GM18873 (cell line): ENCODE measurements around the gene TTC39A.

Experiments
- ATAC-seq: cut with Tn5 transposase; IDR thresholded peaks from one replicate; pipeline ENCODE4 v1.9.1; 2021; ENCODE audit warnings: mild to moderate bottlenecking, moderate library complexity, moderate number of reproducible peaks; ENCODE audit not compliant: unreplicated experiment, low FRiP score

TTC39A gene

DNA sequence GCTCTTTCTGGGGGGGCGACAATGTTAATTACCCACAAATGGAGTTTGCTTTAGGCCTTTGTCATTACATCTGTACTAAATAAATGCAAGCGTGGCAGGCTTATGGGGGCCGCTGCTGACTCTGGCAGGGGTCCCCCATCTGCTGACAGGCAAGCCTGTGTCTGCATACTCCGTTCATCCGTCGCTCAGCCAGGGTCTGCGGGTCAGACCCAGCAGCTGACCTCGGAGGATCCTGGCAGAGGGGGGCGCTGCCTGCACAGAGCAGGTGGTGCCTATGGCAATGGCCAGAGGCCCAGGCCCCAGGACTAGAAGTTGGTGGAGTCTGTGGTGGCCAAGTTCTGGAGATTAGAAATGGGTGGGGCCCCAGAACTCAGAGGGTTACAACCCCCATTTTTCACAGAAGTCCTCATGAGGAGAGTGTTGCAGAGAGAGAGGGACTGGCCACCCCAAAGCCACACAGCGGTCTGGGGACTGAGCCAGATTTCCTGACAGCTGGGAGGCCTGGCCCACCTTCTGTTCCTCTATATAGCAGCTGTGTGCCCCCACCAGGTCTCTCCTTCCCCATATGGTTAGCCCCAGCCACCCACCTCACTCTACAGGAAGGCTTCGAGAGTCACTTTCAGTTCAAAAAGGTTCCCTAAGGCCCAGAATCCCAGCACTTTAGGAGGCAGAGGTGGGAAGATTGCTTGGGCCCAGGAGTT lies 31.0 kb downstream of the TTC39A start:
- no peak for ATAC-seq

DNA sequence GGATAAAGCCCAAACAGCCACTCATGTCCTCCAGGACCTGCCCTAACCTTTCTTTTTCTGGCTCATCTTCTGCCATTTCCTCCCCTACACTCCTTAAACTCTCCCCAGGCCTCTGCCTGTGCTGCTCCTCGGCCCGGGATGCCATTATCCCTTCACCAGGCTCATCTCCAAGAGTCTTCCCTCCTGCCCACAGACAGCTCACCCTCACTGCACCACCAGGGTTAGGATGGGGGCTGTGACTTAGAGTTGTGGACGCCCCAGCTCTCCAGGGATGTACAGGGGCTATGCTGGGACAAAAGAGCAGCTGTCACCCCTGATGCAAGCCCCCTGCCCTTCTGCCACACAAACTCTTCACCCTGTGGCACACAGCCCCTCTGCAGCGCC lies 32.0 kb downstream of the TTC39A start:
- no peak for ATAC-seq

DNA sequence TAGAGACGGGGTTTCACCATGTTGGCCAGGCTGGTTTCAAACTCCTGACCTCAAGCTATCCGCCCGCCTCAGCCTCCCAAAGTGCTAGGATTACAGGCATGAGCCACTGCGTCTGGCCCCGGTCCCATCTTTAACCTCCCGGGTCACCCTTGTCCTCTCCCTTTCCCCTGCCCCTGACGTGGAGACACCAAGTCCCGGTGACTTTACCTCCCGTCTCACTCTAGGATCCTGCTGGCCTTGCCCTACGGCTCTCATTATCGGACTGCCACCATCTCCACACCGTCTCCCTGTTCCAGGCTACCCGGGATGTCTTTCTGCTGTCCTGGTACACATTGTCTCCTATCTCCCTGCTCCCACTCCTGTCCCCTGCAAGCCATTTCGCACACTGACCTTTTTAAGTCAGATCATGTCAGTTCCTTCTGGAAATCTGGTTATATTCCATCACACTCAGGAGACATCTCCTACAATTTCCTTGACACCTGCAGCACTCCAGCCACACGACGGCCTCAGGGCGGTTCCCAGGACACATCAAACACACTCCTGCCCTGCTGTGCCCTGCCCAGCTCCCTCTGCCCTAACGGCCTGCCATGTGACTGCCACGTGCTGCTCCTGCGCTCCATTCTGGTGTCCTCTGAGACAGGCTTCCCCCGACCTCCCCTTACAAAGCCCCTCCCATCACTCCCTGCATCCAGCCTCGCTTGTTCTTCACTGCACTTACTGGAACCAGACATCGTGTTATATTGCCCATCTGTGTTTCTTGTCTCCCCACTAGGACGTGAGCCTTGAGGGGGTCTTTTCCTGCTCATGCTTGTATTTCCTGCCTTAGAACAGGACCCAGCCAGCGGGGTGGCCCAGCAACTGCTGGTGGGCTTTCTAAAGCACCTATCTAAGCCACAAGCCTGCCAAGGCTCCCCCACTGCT lies 32.7 kb downstream of the TTC39A start:
- no peak for ATAC-seq

DNA sequence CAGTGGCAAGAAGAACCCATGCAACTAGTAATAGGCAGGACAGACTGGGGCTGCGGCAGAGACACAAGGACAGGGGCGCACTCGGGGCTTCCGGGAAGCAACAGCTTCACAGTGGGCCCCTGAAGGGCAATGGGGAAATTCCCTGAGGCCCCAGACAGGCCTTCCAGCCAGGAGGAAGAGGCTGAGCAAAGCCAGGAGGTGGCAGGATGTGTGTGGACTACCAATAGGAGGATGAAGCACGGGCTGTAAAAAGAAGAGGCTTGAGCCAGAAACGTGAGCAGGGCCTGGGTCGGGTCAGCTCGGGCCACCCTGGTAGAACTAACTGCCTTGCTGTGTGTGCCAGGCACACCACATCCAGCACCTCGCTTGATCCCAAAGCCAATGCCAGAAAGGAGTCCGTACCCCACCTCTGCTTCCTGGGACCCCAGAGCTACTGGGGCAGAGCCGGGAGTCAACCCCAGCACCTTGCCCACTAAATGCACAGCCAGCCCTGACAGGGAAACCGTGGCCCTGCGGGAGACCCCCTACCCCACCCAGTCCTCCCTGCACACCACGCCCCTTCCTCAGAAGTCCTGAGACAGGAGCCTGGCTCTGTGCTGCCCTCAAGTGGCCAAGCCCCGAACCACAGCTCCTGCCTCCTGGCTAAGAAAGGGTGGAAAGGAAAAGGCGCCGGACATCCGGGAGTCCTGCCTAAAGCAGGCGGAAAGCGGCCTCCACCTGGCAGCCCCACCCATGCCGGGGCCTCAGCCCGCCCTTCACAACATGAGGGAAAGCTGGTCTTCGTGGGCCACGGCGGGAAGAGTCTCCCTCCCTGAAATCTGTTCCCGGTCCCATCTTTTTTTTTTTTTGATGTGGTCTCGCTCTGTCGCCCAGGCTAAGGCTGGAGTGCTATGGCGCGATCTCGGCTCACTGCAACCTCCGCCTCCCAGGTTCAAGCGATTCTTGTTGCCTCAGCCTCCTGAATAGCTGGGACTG lies 33.7 kb downstream of the TTC39A start:
- ATAC-seq, result peak; percentile 51

DNA sequence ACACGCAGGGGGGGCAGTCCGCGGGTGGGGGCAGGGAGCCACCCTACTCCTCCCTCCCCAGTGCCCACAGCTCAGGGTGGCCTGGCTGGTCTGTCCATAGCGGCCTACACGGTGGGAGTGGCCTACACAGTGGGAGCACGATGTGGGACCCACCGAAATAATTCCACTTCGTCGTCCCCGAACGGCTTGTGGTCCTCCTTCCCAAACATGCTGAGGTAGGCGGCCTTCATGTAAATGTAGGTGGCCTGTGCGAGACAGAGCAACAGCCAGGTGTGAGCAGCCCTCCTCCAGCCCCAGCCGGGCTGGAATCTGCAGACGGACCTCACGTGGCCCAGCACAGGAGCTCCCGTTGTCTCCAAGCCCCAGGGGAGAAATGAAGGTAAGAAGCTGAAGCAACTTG lies 34.4 kb downstream of the TTC39A start:
- ATAC-seq, result no peak

DNA sequence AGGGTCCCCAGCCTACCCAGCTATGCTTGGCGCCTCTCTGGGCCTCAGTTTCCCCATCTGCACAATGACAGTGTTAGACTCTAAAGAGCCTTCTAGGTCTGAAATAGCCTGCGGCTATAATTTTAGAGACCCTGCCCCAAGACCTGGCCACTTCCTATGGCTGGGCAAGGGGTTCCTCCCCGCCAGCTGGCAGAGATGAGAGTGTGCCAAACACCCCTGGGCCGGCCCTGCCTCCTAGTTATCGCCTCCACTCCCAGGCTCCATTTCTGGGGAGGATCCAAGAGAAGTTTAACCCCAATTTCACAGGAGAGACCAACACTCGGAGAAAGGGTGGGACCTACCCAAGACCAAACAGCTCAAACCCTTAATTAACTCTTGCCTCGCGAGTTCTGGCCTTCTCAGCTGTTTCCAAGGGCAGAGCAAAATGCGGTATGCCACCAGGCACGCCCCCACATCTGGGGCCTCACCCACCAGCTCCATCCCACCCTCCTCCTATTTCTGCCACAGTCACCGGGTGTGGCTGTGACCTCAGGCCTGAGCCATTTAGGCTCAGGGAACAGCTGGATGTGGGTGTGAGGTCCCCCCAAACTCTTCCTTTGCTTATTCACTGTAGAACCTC lies 35.7 kb downstream of the TTC39A start:
- ATAC-seq, result no peak

DNA sequence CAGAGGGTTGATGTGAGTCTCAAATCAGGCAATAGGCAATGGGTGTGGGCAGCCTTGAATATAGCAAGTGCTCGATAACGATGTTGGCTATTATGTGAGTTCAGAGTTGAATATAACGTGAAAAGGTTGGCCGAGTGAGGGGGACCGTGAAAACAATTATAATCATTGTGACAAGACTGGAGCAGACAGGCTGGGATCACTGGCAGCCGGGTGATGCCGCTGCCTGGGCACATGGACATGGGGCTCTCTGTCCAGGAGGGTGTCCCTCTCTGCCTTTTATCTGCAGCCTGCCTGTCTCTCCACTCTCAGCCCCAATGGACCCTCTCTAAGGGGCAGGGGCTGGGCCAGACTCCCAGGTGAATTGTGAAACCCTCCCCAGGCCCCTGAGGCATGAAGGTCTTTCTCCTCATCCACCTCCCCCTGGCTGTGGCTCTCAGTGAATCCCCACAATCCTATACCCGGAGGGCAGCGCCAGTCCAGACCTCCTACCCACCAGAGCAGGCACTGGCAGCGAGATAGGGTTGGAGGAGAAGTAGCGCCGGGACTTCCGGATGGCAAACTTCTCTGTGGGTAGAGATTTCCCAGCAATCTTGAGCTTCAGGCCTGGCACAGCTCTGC lies 36.4 kb downstream of the TTC39A start:
- no peak for ATAC-seq

DNA sequence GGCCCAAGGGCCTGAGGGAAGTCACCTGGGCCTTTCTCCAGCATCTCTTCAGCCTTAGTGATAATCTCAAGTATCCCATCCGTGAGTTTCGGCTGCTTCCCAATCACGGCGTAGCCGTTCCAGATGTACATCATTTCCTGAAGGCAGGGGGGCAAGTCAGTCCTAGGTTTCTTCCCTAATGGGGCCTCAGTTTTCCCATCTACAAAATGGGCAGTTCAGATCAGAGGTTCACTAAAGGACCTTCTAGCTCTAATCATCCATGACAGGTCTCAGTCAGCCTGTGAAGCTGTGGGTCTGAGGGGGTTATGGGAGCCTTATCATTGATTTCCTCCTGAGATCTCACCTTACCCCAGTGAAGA lies 39.9 kb downstream of the TTC39A start:
- no peak for ATAC-seq

DNA sequence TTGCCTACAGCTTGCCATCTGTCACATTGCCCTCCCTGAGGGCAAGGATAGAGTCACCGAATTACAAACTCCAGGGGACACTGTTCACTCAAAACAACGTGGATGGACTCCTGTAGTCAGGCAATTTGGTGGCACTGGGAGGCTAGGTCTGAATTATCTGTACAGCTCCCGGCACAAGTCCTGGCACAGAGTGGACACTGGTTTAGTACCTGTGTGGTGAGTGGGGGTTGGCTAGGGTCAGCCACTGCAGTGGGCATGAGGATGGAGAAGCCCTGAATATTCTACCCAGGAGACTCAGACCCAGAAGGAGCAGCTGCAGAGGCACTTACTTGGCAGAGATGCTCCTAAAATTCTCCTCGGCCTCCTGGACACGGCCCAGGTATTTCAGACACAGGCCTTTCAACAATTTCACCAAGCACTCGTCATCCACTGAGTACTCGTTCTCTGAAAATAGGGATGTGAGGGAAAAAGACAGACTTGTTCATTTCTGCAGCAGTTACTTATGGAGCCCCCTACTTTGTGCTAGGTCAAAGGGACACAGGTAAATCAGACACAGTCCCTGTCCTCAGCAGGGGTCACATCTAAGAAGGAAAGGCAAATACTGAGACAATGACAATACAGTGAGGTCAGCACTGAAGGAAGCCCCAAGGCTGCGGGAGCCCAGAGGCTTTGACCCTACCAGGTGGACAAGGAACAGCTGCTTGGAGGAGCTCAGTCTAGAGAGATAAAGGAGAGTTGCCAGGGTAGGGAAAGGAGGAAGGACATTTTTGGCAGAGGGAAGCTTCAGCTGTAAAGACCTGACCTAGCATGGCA lies 40.5 kb downstream of the TTC39A start:
- ATAC-seq, result no peak

DNA sequence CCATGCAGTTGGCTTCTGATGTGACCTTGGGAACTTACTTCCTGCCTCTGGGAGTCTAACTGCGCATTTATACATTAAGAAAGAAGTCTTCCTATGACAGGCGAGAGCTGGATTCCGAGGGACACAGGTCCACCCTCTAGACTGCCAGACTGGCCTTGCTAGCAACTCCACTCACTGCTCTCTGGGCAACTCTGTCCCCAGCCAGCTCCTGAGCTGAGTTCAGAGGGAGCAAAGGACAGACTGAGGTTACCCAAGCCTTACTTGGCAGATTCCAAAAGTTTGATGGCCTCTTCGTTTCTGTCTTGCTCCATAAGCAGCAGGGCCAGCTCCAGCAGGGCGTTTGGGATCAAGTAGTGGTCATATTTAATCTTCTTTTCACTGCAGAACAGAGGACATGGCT lies 41.8 kb downstream of the TTC39A start:
- ATAC-seq, result no peak

DNA sequence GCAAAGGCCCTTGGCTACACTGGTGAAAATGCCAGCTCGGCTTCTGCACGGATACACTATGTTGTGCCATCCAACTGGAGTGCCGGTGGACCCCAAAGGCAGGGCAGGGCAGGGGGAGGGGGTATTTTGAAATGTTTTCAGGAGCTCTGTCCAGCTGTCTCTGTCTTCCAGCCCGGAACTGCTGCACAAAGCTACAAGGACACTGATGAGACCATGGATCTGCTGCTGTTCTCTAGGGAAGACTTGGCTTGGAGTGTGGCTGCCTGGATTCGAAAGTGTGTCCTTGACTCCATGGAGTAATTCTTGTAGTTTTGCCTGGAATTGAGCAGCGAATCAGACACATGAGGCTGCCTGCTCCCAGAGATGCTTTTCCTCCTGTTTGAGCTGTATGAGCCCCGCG lies 42.4 kb downstream of the TTC39A start:
- no peak for ATAC-seq

DNA sequence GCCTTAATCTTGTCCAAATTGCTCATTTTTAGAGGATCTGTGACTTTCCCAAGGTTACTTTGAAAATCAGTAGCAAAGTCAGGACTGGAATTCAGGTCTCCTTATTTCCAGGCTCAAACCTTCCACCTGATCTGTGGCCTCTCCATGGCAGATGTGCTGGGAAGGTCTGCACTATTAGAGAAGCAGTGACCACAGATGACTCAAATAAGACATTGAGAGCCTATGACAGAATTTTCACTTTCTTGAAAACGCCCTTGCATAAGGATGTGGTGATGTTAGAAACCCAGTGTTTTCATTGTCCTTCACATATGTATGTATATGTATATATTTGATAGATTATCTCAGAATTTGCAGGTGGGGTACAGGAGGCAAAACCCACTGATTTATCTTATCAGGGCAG lies 45.3 kb downstream of the TTC39A start:
- ATAC-seq, result peak; percentile 85

DNA sequence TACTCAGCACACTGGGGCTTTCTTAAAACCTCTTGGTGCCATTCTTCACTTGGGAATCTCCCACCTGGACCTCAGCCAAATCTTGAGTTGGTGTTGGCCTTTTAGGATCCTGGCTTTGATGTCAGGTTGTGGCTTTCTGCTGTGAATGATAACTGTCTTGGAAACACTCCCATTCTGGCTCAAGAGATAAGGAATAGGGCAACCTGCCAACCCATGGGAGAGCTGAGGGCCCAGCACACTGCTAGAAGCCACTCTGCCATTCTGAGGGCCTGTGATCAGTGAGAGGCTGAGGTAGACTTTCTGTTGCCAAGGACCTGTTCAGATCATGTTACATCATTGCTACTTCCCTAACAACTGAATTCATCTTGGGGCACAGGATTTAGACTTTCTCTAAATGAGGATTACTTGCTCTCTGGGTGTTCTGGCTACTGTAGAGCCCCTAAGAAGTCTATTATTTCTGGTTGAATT lies 45.8 kb downstream of the TTC39A start:
- ATAC-seq, result peak; percentile 24

DNA sequence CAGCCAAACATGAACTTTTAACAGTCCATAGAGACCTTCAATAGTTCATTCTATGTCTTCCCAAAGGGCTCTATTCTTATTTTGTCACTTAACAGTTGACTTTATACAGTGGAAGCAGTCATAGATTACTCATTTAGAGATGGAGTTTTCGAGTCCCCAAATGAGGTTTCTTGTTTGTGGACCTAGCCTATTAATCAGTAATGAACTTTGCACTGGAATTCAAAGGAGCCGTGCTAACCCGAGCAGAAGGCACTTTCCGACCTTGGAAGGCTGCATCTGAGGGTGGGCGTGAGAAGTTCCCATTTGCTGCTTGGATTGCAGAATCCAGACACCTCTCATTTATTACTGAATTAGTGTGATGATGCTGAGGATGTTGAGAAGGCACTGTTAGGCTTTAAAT lies 46.4 kb downstream of the TTC39A start:
- no peak for ATAC-seq

DNA sequence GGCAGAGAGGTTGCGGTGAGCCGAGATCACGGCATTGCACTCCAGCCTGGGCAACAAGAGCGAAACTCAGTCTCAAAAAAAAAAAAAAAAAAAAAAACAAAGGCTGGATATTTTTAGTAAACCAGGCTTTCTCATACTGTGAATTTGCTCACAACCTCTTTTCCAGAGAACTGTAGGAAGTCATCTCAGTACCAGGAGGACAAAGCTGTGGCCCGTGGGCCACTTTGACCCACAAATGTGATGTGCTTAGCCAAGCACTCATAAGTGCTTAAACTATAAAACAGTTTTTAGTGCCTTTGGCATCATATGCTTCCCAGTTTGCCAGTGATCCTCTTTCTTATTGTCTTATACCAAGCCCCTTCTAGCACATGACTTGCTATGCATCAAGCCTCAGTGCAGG lies 47.8 kb downstream of the TTC39A start:
- no peak for ATAC-seq

DNA sequence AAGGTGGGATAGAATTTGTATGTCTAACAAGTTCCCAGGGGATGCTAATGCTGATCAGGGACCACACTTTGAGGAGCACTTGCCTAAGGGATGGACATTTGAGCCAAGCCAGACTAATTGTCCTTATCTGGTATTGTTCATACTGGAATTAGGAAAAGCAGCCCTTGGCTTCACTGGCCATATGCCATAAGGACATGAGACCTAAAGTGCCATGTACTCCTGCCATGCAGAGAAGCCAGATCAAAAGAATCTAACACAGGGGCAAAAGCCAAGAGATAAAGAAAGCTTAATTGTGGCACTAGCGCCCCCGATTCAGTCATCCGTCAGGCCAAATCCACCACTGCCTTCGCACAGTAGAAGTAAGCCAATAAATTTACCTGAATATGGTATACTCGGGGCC lies 48.6 kb downstream of the TTC39A start:
- ATAC-seq, result no peak

DNA sequence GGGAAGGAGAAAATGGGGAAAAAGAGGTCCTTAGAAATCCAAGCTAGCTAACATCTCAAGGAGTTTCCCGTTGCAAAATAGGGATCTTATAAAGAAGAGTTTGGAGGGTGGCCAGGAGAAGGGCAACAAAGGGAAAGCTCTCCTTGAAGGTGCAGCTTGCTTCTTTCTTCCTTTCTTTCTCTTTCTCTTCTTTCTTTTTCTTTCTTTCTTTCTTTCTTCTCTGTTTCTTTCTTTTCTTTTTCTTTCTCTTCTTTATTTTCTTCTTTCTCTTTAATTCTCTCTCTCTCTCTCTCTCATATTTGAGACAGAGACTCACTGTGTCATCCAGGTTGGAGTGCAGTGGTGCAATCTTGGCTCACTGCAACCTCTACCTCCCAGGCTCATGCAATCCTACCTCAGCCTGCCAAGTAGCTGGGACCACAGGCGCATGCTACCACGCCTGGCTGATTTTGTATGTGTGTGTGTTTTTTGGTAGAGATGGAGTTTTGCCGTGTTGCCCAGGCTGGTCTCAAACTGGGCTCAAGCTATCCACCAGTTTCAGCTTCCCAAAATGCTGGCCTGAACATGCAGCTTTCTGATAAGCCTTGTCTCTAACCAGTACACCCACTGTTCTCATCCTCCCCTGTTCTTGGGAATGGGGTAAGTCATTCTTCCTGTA lies 49.9 kb downstream of the TTC39A start:
- ATAC-seq, result no peak

DNA sequence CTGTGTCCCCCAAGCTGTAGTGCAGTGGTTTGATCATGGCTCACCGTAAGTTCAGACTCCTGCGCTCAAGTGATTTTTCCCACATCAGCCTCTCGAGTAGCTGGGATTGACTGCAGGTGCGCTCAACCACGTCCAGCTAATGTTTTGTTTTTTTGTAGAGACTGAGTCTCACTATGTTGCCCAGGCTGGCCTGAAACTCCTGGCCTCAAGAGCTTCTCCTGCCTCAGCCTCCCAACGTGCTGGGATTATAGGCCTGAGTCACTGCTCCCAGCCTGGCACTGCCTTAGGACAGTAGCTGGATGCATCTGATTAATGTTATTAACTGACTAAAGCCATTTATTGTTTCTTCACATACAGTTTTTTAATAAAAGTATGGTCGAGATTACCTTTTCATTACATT lies 54.1 kb downstream of the TTC39A start:
- ATAC-seq, result no peak

DNA sequence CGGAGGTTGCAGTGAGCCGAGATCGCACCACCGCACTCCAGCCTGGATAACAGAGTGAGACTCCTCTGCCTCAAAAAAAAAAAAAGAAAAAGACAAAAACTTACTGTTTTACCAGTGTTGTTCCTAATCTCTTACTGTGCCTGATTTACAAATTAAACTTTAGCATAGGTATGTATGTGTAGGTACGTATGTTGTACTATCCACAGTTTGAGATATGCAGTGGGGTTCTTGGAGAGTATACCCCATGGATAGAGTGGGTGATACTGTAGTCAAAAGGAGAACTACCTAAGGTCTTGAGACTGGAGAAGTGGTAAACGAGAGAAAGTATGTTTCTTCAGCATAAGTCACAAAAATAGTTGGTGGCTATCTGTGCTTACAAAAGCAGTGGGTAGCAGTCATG lies 55.7 kb downstream of the TTC39A start:
- no peak for ATAC-seq
